DOHH2 (cell line): ENCODE results near the gene GALK2.

Experiments used
- EZH2phosphoT487 ChIP-seq: fragments of 200-600 bp; sonication (generic); IDR thresholded peaks from 2 replicates; pipeline ENCODE4 v1.6.1; 2017; ENCODE audit warnings: borderline replicate concordance, mild to moderate bottlenecking, antibody characterized with exemption, low read length, moderate library complexity, mixed read lengths
- TF ChIP-seq, protein P1 (sequence below): fragments of 200-600 bp; sonication (generic); IDR thresholded peaks from one replicate; pipeline ENCODE4 v1.5.1; 2014; ENCODE audit warnings: antibody characterized with exemption, mild to moderate bottlenecking, low read depth, low read length; ENCODE audit not compliant: poor library complexity, severe bottlenecking

DNA sequence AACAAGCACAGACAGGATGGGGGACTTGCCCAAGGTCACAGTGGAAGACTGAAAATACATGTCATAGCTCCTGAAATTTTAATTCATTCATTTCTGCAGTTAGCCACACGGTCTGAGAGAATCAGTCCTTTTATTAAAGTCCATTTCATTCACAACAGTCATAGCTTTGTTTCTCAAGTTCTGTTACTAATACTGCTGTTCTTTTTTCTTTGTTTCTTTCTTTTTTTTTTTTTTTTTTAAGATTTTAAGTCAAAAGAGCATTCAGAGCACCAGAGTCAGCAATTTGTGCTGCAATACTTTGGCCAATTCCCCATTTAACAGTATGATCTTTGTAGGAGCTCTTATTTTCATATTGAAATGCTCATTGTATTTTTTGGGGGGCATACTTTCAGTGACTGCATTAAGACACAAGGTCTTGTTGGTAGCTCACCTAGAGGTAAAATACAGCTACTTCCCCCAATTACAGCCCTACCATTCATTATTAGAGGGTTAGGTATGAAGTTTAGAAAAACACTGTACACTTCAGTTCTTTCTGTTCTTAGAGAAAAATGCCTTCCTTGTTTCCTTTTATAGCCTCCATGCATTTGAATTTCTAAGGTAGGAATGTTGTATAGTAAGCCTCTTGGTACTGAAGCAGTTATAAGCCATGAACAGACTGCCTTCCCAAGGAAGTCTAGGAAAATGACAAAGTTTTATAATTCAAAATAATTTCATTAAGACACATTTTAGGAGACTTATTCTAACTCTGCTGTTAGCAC, 9.6 kb downstream of the GALK2 start:
- TF ChIP-seq EZH2phosphoT487: no peak
- TF ChIP-seq, protein P1, sequence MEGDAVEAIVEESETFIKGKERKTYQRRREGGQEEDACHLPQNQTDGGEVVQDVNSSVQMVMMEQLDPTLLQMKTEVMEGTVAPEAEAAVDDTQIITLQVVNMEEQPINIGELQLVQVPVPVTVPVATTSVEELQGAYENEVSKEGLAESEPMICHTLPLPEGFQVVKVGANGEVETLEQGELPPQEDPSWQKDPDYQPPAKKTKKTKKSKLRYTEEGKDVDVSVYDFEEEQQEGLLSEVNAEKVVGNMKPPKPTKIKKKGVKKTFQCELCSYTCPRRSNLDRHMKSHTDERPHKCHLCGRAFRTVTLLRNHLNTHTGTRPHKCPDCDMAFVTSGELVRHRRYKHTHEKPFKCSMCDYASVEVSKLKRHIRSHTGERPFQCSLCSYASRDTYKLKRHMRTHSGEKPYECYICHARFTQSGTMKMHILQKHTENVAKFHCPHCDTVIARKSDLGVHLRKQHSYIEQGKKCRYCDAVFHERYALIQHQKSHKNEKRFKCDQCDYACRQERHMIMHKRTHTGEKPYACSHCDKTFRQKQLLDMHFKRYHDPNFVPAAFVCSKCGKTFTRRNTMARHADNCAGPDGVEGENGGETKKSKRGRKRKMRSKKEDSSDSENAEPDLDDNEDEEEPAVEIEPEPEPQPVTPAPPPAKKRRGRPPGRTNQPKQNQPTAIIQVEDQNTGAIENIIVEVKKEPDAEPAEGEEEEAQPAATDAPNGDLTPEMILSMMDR: no peak
